CD4-positive, alpha-beta T cell treated with Interleukin-21 for 1 hour (primary cell): Measurements from ENCODE around the gene ILDR1.
"Not testable (repeated sequence)": the region's sequence is repeated elsewhere in the genome, so short reads cannot be mapped to it uniquely, and the experiment has no call there.

Experiments
- DNase-seq: peaks from one replicate; pipeline ENCODE4 v3.0.0-alpha.2; 2020

The ILDR1 gene

GRCh38 chr3:121942116-121942786 is 79.8 kb downstream of the ILDR1 start:
- DNase-seq = no peak

- DNase-seq = no peak
These were observed 80.5 kb downstream of the ILDR1 start for GRCh38 chr3:121941592-121941991.

- not testable (repeated sequence) for DNase-seq
These were observed 83.7 kb downstream of the ILDR1 start for GRCh38 chr3:121938141-121938855.
